Measurements from ENCODE around the gene KRTAP10-12.

KRTAP10-12 gene

DNA sequence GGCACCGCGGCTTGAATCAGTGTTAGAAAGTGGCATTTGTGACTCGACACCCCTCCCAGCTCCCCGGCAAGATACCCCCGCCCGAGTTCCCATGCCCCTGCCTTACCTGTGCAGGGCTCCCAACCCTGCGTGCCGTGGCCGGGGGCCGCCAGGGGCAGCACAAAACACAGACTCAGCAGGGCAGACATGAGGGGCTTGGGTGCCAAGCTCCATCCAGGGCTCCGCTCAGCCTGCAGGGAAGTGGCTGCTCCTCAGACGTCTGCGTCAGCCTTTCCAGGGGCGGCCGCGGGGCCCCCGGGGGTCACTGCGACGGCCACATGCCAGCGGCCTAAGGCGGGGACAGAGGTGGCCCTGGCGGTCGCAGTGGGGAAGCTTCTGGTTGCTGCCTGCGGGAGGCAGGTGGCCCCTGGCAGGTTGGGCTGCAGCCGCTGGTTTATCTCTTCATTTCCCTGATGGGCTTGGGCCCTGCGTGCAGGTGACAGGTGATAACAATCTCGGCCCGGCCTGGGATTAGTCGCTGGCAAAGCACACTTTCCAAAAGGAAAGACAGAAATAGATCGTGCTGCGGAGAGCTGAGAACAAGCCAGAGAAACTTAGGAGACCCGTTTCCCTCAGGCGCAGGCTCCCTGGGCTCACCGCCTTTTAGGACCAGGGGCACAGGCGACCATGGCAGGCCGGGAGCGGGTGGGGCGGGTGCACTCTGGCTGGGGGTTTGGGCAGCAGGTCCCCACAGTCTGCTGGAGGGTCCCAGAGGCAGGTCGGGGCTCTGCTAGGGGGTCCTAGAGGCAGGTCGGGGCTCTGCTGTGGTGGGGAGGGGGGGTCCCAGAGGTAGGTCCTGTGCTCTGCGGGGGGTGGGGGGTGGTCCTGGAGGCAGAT lies 14.6 kb downstream of the KRTAP10-12 start, which contains the start of gene TSPEAR:
TSS of gene TSPEAR (minus strand) at position 246 of the 876 bp plus-strand sequence. CDS start at position 188, 58 bp downstream.
- peaks cover 41% of the 10 kb centered on the region for H3K27me3 Mint-ChIP-seq
- H3K4me1 Mint-ChIP-seq, result peaks cover 40% of the 10 kb centered on the region
- H3K36me3 Mint-ChIP-seq, result no peaks in the 10 kb centered on the region
- peak within 1 kb of the TSS; percentile 36 for H3K4me3 Mint-ChIP-seq
- H3K27ac Mint-ChIP-seq, result no peak within 1 kb of the TSS
- no peaks in the 10 kb centered on the region for H3K9me3 Mint-ChIP-seq

- no peak overlapping the region for H3K27ac Mint-ChIP-seq
- H3K4me3 Mint-ChIP-seq, result no peak overlapping the region
- no peaks in the 10 kb centered on the region for H3K36me3 Mint-ChIP-seq
- no peaks in the 10 kb centered on the region for H3K9me3 Mint-ChIP-seq
- peaks cover 38% of the 10 kb centered on the region for H3K4me1 Mint-ChIP-seq
- H3K27me3 Mint-ChIP-seq, result peaks cover 39% of the 10 kb centered on the region
Observed at GRCh38 chr21:44712203-44713028, 15.4 kb downstream of the KRTAP10-12 start.

GRCh38 chr21:44713130-44713529 lies 16.2 kb downstream of the KRTAP10-12 start:
- Mint-ChIP-seq H3K9me3 (no peaks in the 10 kb centered on the region), H3K36me3 (no peaks in the 10 kb centered on the region), H3K4me1 (peaks cover 35% of the 10 kb centered on the region), H3K27ac (no peak overlapping the region), H3K4me3 (no peak overlapping the region), H3K27me3 (peaks cover 36% of the 10 kb centered on the region)

DNA sequence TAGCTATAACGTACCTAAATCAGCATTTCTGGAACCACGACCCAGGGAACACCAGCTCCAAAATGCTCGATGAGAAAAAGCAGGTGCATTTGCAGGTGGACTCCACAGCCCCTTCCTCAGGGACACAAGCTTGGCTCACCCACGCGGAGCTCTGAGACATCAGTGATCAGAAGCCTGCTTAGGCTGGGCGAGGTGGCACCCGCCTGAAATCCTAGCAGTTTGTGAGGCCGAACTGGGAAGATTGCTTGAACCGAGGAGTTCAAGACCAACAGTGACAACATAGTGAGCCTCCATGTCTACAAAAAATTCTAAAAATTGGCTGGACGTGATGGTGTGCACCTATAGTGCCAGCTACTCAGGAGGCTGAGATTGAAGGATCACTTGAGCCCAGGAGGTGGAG lies 16.9 kb downstream of the KRTAP10-12 start:
- no peaks in the 10 kb centered on the region for H3K36me3 Mint-ChIP-seq

DNA sequence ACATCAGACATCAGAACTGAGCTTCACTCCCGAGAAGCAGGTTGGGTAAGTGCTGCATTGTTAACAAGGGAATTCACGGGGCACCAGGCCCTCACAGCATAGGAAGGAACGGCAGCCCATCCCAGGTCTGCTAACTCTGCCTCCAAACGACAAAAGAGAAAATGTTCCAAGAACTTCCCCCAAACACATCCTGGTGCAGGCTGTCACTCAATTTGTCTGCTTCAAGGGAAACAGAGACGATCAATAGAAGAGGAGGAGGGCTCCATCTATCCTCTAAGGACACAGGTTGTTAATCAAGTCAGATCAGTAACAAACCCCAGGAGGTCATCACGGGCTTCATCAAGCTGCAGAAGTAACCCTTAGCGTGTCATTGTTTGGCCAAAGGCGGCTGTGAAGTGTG lies 17.9 kb downstream of the KRTAP10-12 start:
- H3K4me3 Mint-ChIP-seq, result no peak overlapping the region

More for the DNA sequence above, 16.9 kb downstream of the KRTAP10-12 start:
- Mint-ChIP-seq H3K9me3 (no peaks in the 10 kb centered on the region), H3K27ac (no peak overlapping the region), H3K4me3 (no peak overlapping the region), H3K4me1 (peaks cover 35% of the 10 kb centered on the region), H3K27me3 (peaks cover 36% of the 10 kb centered on the region)

DNA sequence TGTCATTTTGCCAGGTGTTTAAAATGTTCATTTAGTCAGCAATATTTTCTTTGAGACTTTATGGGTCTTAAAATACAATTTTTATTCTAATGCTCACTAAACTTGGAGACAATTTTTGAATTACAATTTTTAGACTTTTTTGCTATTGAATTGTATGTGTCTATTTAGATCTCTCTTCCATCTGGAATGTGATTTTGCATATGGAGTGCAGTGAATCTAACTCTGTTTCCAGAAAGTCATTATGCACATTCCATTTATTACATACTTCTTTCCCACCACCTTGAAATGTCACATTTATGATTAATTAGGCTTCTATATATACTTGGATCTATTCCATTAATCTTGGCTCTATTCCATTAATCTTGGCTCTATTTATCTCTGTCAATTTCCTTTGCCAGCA lies 20.0 kb downstream of the KRTAP10-12 start:
- no peak overlapping the region for H3K27ac Mint-ChIP-seq
- H3K4me3 Mint-ChIP-seq, result no peak overlapping the region
- H3K27me3 Mint-ChIP-seq, result peaks cover 20% of the 10 kb centered on the region
- H3K36me3 Mint-ChIP-seq, result no peaks in the 10 kb centered on the region
- H3K9me3 Mint-ChIP-seq, result no peaks in the 10 kb centered on the region
- H3K4me1 Mint-ChIP-seq, result peaks cover 8% of the 10 kb centered on the region

More for the DNA sequence above, 17.9 kb downstream of the KRTAP10-12 start:
- Mint-ChIP-seq H3K9me3 (no peaks in the 10 kb centered on the region), H3K36me3 (no peaks in the 10 kb centered on the region), H3K27ac (no peak overlapping the region), H3K4me1 (peaks cover 25% of the 10 kb centered on the region), H3K27me3 (peaks cover 30% of the 10 kb centered on the region)

DNA sequence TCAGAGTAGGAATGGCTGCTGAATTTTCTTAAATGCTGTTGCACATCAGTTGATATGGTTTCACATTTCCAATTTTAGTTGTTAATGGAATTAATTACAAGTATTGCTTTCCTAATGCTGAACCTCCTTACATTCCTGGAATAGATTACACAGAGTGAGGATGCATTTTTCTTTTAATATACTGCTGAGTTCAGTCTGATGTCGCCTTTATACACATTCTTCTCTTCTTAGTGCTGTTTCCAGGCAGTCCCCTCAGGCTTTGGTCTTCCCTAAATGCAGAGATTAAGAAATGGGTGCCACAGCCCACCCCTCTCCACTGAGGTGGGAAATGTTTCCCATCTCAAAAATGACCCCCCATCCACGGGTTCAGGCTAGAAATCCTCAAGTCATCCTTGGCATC lies 21.1 kb downstream of the KRTAP10-12 start:
- Mint-ChIP-seq H3K4me3 (no peak overlapping the region), H3K9me3 (no peaks in the 10 kb centered on the region), H3K27me3 (peaks cover 21% of the 10 kb centered on the region), H3K4me1 (peaks cover 10% of the 10 kb centered on the region), H3K27ac (no peak overlapping the region), H3K36me3 (no peaks in the 10 kb centered on the region)

GRCh38 chr21:44718571-44718970 lies 21.6 kb downstream of the KRTAP10-12 start:
- Mint-ChIP-seq H3K4me3 (no peak overlapping the region), H3K4me1 (peaks cover 14% of the 10 kb centered on the region), H3K36me3 (no peaks in the 10 kb centered on the region), H3K27me3 (peaks cover 19% of the 10 kb centered on the region), H3K9me3 (no peaks in the 10 kb centered on the region), H3K27ac (no peak overlapping the region)

DNA sequence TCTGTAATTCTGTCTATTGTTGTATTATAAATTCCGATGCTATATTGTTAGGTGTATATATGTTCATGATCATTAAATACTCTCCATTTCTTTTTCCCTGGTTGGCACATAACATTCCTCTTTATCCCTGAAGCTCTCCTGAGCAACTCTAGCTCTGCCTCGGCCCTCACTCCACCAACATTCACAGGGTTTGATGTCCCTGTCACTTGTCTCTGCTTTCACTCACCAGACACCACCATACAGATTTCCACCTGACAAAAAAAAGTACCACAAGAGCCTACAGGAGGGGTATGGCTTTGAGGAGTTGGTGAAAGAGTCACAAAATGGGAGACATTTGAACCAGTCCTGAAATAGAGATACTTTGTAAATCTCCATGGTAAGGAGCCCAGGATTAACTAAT lies 23.2 kb downstream of the KRTAP10-12 start:
- Mint-ChIP-seq H3K4me3 (no peak overlapping the region), H3K27me3 (peaks cover 10% of the 10 kb centered on the region), H3K36me3 (no peaks in the 10 kb centered on the region), H3K27ac (no peak overlapping the region), H3K4me1 (peaks cover 12% of the 10 kb centered on the region), H3K9me3 (no peaks in the 10 kb centered on the region)

GRCh38 chr21:44722731-44723130 lies 25.8 kb downstream of the KRTAP10-12 start:
- H3K36me3 Mint-ChIP-seq, result no peaks in the 10 kb centered on the region
- no peaks in the 10 kb centered on the region for H3K9me3 Mint-ChIP-seq
- no peak overlapping the region for H3K27ac Mint-ChIP-seq
- peaks cover 9% of the 10 kb centered on the region for H3K4me1 Mint-ChIP-seq
- peaks cover 11% of the 10 kb centered on the region for H3K27me3 Mint-ChIP-seq
- peak overlapping the region; percentile 75 for H3K4me3 Mint-ChIP-seq

DNA sequence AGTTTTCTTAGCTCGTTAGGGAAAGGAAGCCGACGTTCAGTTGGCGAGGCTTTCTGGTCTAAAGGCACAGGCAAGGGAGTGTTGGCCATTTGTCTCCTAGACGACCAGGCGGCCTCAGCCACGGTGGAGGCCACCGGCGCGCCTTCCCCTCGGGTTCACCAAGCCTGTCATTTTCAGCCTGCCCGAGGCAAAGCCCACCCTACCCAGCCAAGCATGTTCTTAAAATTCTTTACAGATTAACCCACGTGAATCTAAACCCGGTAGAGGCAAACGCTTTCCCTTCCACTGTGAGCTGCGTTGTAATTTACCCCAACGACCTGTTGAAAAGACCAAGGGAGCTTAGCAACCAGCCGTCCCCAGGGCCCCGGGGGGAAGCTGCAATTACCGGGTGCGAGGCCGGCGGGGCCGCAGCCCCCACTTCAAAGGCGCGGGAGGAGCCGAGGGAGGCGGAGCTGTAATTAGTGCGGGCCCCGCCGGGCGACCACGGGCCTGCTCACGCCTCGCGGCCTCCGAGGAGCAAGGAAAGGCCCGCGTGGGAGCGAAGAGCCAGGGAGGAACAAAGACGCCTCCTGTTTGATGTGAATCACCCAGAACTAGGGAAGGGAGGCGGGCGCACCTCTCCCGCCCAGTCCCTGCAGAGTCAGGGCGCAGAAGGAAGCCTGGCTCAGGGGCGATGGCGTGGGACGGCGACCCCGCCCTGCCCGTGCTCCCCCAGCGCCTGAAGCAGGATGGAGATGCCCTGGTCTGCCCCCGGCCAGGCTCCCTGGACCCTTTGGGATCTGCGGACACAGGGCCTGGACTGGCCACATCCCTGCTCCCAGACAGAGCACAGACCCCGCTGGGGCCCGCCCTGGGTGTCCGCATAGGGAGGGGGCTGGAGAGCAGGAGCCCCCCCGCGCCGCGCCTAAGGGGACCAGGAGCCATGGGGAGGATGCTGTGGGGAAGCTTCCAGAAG lies 26.5 kb downstream of the KRTAP10-12 start:
- Mint-ChIP-seq H3K27me3 (peaks cover 12% of the 10 kb centered on the region), H3K4me3 (peak overlapping the region; percentile 75), H3K4me1 (peaks cover 9% of the 10 kb centered on the region), H3K9me3 (no peaks in the 10 kb centered on the region), H3K27ac (no peak overlapping the region), H3K36me3 (no peaks in the 10 kb centered on the region)

GRCh38 chr21:44724196-44724595 lies 27.2 kb downstream of the KRTAP10-12 start:
- peaks cover 9% of the 10 kb centered on the region for H3K4me1 Mint-ChIP-seq
- no peaks in the 10 kb centered on the region for H3K36me3 Mint-ChIP-seq
- H3K27me3 Mint-ChIP-seq, result peaks cover 12% of the 10 kb centered on the region
- H3K4me3 Mint-ChIP-seq, result peak overlapping the region; percentile 49
- no peaks in the 10 kb centered on the region for H3K9me3 Mint-ChIP-seq
- H3K27ac Mint-ChIP-seq, result no peak overlapping the region

DNA sequence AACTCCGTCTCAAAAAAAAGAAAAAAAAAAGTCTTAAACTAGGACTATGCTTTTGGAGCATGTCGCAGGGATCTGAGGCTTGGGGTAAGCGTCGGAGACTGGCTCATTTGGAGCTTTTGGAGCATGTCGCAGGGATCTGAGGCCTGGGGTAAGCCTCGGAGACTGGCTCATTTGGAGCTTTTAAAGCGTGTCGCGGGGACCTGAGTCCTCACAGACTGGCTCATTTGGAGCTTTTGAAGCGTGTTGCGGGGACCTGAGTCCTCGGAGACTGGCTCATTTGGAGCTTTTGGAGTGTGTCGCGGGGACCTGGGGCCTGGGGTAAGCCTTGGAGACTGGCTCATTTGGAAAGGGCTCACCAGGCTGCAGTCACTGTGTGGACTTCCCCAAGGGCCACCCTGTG lies 28.0 kb downstream of the KRTAP10-12 start:
- H3K36me3 Mint-ChIP-seq, result no peaks in the 10 kb centered on the region
- H3K9me3 Mint-ChIP-seq, result no peaks in the 10 kb centered on the region
- peaks cover 9% of the 10 kb centered on the region for H3K4me1 Mint-ChIP-seq
- no peak overlapping the region for H3K27ac Mint-ChIP-seq
- peaks cover 12% of the 10 kb centered on the region for H3K27me3 Mint-ChIP-seq
- H3K4me3 Mint-ChIP-seq, result no peak overlapping the region

DNA sequence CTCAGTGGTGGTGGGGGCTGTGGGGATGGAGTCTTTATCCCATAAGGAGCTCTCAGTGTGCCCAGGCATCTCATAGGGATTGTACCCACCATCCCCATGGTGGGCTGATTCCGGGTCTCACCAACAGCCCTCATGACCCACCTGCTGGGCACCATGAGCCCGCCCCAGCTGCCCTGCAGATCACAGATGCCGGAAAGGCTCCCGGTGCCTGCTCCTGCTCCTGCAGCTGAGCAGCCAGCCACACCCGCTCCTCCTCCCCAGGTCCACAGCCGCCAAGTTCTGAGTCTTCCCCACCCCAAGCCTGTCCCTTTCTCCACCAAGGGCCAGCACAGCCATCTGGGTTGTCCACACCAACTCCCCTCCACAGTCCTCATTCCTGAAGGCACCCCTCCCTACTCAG lies 29.9 kb downstream of the KRTAP10-12 start:
- Mint-ChIP-seq H3K4me1 (peaks cover 9% of the 10 kb centered on the region), H3K27me3 (peaks cover 12% of the 10 kb centered on the region), H3K36me3 (no peaks in the 10 kb centered on the region), H3K9me3 (no peaks in the 10 kb centered on the region), H3K4me3 (no peak overlapping the region), H3K27ac (no peak overlapping the region)

DNA sequence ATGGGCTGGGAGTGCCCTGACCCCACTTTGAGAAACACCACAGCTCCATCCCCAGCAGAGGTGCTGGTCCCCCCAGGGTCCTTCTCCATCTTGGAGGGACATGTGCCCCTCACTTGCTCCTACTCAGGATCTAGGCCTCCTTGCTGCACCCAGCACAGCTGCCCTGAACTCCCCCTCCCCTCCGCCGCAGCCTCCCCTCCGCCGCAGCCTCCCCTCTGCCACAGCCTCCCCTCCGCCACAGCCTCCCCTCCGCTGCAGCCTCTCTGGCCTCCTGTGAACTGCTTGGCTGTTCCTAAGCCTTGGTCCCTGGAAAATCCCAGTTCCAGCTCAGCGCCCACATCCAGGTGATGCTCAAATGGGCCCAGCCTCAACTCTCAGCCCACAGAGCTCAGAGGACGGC lies 30.3 kb downstream of the KRTAP10-12 start:
- H3K27ac Mint-ChIP-seq, result no peak overlapping the region
- peaks cover 9% of the 10 kb centered on the region for H3K4me1 Mint-ChIP-seq
- no peaks in the 10 kb centered on the region for H3K36me3 Mint-ChIP-seq
- H3K9me3 Mint-ChIP-seq, result no peaks in the 10 kb centered on the region
- H3K27me3 Mint-ChIP-seq, result peaks cover 12% of the 10 kb centered on the region
- no peak overlapping the region for H3K4me3 Mint-ChIP-seq
